CD14-positive monocyte (primary cell): ENCODE results near the gene C1S. TPM values are rescaled to one million over a fixed set of nuclear protein-coding genes. Genes with fewer than 3 reads are reported as not detected.

Source experiments
- DNase-seq, 3 donors: peaks; one replicate each; pipeline ENCODE4 v3.0.0-alpha.2; 2011 to 2022
- H2AFZ ChIP-seq: 2 replicates; pipeline ENCODE4 v1.6.0; 2012; ENCODE audit warnings: mild to moderate bottlenecking, low read depth, low read length, inconsistent platforms; ENCODE audit not compliant: insufficient read depth, poor library complexity, severe bottlenecking
- H3K27ac ChIP-seq, 2 donors: 1 replicate in 1 of 2; 2 replicates in 1 of 2; pipeline ENCODE4 v1.5.1; 2012 to 2013; ENCODE audit warnings: low read length in 2 of 2, control low read depth in 1 of 2, inconsistent platforms in 1 of 2, low read depth in 1 of 2, mild to moderate bottlenecking in 1 of 2
- H3K27me3 ChIP-seq, 2 donors: one replicate each; pipeline versions ENCODE4 v1.6.0 to v1.6.1; 2011 to 2013; ENCODE audit warnings: low read length in 2 of 2; ENCODE audit not compliant: control insufficient read depth in 2 of 2, insufficient read depth in 2 of 2
- H3K36me3 ChIP-seq, 2 donors: replicated peaks in 1 of 2; 1 replicate in 1 of 2; 2 replicates in 1 of 2; pipeline versions ENCODE4 v1.5.1 to v1.6.1; 2012 to 2013; ENCODE audit warnings: low read length in 2 of 2, control low read depth in 1 of 2, inconsistent platforms in 1 of 2, mild to moderate bottlenecking in 1 of 2; ENCODE audit not compliant: insufficient read depth in 2 of 2, control insufficient read depth in 1 of 2
- H3K4me1 ChIP-seq, 2 donors: 1 replicate in 1 of 2; 2 replicates in 1 of 2; pipeline versions ENCODE4 v1.5.1 to v1.6.1; 2012 to 2013; ENCODE audit warnings: low read length in 2 of 2, control low read depth in 1 of 2, inconsistent platforms in 1 of 2, mild to moderate bottlenecking in 1 of 2, moderate library complexity in 1 of 2; ENCODE audit not compliant: insufficient read depth in 2 of 2, control insufficient read depth in 1 of 2
- H3K4me2 ChIP-seq: replicated peaks from 2 replicates; pipeline ENCODE3; 2012; ENCODE audit warnings: low read length, moderate library complexity, mild to moderate bottlenecking; ENCODE audit not compliant: poor library complexity, severe bottlenecking; ENCODE audit errors: extremely low read depth
- H3K4me3 ChIP-seq, 3 experiments: fragments of 200-600 bp in 1 of 3; sonication (generic) in 1 of 3; replicated peaks in 1 of 3; 1 replicate in 2 of 3; 2 replicates in 1 of 3; pipeline ENCODE4 v1.5.1; 2011 to 2013; ENCODE audit warnings: low read length in 3 of 3, mild to moderate bottlenecking in 3 of 3, control low read depth in 2 of 3, low read depth in 2 of 3, inconsistent platforms in 1 of 3, moderate library complexity in 1 of 3
- H3K79me2 ChIP-seq: 2 replicates; pipeline ENCODE4 v1.6.0; 2012; ENCODE audit warnings: mild to moderate bottlenecking, control low read depth, inconsistent platforms, low read length, moderate library complexity; ENCODE audit not compliant: insufficient read depth
- H3K9ac ChIP-seq: 2 replicates; pipeline ENCODE4 v1.6.0; 2017; ENCODE audit warnings: low read length, mild to moderate bottlenecking; ENCODE audit not compliant: insufficient read depth, poor library complexity, severe bottlenecking
- H3K9me3 ChIP-seq, 2 donors: replicated peaks in 1 of 2; 1 replicate in 1 of 2; 2 replicates in 1 of 2; pipeline versions ENCODE4 v1.5.1 to v1.6.1; 2012 to 2013; ENCODE audit warnings: low read length in 2 of 2, control low read depth in 1 of 2; ENCODE audit not compliant: control insufficient read depth in 1 of 2, insufficient read depth in 1 of 2
- H4K20me1 ChIP-seq: 2 replicates; pipeline ENCODE4 v1.6.0; 2012; ENCODE audit warnings: mild to moderate bottlenecking, low read length, control low read depth, moderate library complexity; ENCODE audit not compliant: insufficient read depth
- H3K27ac Mint-ChIP-seq, 7 donors: one replicate each; pipeline ENCODE4 v1.8.0; 2020; ENCODE audit warnings: mild to moderate bottlenecking in 7 of 7, mixed read lengths in 7 of 7, moderate library complexity in 6 of 7, inconsistent platforms in 2 of 7
- H3K27me3 Mint-ChIP-seq, 3 donors: one replicate each; pipeline ENCODE4 v1.8.0; 2021 to 2022; ENCODE audit warnings: low read depth in 3 of 3, mild to moderate bottlenecking in 3 of 3, mixed read lengths in 3 of 3, moderate library complexity in 3 of 3, inconsistent platforms in 1 of 3
- H3K36me3 Mint-ChIP-seq, 2 donors: one replicate each; pipeline ENCODE4 v1.8.0; 2020; ENCODE audit warnings: mixed read lengths in 2 of 2, inconsistent platforms in 1 of 2, mild to moderate bottlenecking in 1 of 2
- H3K4me1 Mint-ChIP-seq: one replicate; pipeline ENCODE4 v1.8.0; 2020; ENCODE audit warnings: mild to moderate bottlenecking, mixed read lengths
- H3K4me3 Mint-ChIP-seq, 2 donors: one replicate each; pipeline ENCODE4 v1.8.0; 2020; ENCODE audit warnings: mild to moderate bottlenecking in 2 of 2, mixed read lengths in 2 of 2, moderate library complexity in 1 of 2
- H3K9me3 Mint-ChIP-seq, 7 donors: one replicate each; pipeline ENCODE4 v1.8.0; 2020 to 2022; ENCODE audit warnings: mixed read lengths in 7 of 7, mild to moderate bottlenecking in 6 of 7, moderate library complexity in 6 of 7, inconsistent platforms in 2 of 7
- WGBS: methylation state at CpG from one replicate; pipeline ENCODE4 v1.1.5; 2013; ENCODE audit warnings: missing lambda C conversion rate; ENCODE audit not compliant: insufficient coverage; 5-methylcytosine and 5-hydroxymethylcytosine counted together
- intact Hi-C, 2 donors: fragments of 100-400 bp; cut with micrococcal nuclease; formaldehyde crosslinking; loops; one replicate each; pipeline versions ENCODE4 v1.15.0 to v1.15.1; 2023
- polyA plus RNA-seq, 3 donors: library from polyadenylated mRNA; depleted of rRNA in 1 of 3; unstranded in 2 of 3; stranded (reverse) in 1 of 3; fragments of 300-500 nt in 2 of 3; fragments of >200 nt in 1 of 3; fragmentation: Illumina TruSeq in 2 of 3; gene quantifications; 1 replicate in 2 of 3; 2 replicates in 1 of 3; pipeline ENCODE4 v1.2.3, GENCODE V29; 2012 to 2021
- TF ChIP-seq, protein P1 (sequence below): fragments of 200-600 bp; IDR thresholded peaks from one replicate; pipeline ENCODE4 v1.8.0; 2022; ENCODE audit warnings: antibody characterized with exemption, mild to moderate bottlenecking

Gene C1S
- polyA plus RNA-seq, 3 donors: 1.00 TPM; not detected in 2

DNA sequence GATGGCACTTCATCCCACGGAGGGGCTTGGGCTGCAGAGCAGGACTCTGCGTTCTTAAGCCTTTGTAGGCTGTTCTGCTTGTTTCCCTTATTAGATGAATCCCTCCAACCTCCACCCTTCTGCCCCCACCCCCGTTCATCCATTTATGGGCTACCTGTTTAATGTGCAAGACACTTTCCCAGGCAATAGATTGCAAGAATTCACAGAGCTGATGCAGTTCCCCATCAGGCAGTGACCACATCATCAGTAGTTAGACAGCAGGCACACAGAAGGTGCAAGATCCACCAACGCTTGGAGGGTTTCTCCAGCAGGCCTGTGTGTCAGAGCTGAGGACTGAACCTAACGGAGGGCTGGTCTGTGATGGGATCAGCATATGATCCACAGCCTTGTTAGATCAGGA is 33.0 kb downstream of the C1S start:
- no peaks in the 10 kb centered on the region for H3K79me2 ChIP-seq
- H3K4me3 ChIP-seq: no peak overlapping the region
- H2AFZ ChIP-seq: no peak overlapping the region
- intact Hi-C loops: loop anchor here (5.0 to 10.0 kb wide), 2 partner anchors 69 to 171 kb away; no protein-coding TSS in a partner anchor
- H3K27ac ChIP-seq: no peak overlapping the region
- Mint-ChIP-seq H3K9me3 (peaks cover 0 to 1% (median 0%) of the 10 kb centered on the region in 7 donors), H3K27me3 (peaks cover 6 to 17% (median 12%) of the 10 kb centered on the region in 3 donors), H3K4me1 (peaks cover 9% of the 10 kb centered on the region), H3K36me3 (peaks cover 17 to 22% of the 10 kb centered on the region in 2 donors), H3K27ac (no peak overlapping the region), H3K4me3 (no peak overlapping the region)
- H3K9ac ChIP-seq: no peak overlapping the region
- H3K36me3 ChIP-seq: peaks cover 4 to 14% of the 10 kb centered on the region in 2 donors
- TF ChIP-seq, protein P1, sequence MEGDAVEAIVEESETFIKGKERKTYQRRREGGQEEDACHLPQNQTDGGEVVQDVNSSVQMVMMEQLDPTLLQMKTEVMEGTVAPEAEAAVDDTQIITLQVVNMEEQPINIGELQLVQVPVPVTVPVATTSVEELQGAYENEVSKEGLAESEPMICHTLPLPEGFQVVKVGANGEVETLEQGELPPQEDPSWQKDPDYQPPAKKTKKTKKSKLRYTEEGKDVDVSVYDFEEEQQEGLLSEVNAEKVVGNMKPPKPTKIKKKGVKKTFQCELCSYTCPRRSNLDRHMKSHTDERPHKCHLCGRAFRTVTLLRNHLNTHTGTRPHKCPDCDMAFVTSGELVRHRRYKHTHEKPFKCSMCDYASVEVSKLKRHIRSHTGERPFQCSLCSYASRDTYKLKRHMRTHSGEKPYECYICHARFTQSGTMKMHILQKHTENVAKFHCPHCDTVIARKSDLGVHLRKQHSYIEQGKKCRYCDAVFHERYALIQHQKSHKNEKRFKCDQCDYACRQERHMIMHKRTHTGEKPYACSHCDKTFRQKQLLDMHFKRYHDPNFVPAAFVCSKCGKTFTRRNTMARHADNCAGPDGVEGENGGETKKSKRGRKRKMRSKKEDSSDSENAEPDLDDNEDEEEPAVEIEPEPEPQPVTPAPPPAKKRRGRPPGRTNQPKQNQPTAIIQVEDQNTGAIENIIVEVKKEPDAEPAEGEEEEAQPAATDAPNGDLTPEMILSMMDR: no peak
- H3K27me3 ChIP-seq: peaks cover 0 to 2% of the 10 kb centered on the region in 2 donors
- H3K4me1 ChIP-seq: peaks cover 0 to 3% of the 10 kb centered on the region in 2 donors
- no peaks in the 10 kb centered on the region for H4K20me1 ChIP-seq
- WGBS: 77% methylated on average over 3 of the region's 5 CpGs
- no peak overlapping the region for H3K4me2 ChIP-seq
- DNase-seq: no peak
- H3K9me3 ChIP-seq: no peaks in the 10 kb centered on the region

DNA sequence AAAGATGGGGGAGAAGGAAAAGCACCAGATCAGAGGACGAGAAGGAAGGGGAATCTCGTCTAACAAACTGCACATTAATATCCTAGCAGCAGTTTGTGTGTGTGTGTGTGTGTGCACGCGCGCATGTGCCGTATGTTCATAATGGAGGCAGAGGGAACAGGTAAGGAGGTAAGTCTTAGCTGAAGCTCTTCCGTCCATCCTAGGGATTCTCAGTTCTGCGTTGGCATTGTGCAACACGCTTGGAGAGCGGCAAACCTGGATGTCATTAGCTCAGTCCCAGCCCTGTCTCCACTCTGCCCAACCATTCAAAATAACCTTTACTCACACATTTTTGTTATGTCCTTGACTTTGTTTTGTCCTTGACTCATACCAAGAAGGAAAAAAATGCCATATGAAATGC is 33.4 kb downstream of the C1S start:
- Histone ChIP-seq H3K79me2 (no peaks in the 10 kb centered on the region), H3K27me3 (peaks cover 0 to 2% of the 10 kb centered on the region in 2 donors), H2AFZ (no peak overlapping the region), H3K4me3 (no peak overlapping the region), H3K27ac (no peak overlapping the region), H3K4me1 (peaks cover 0 to 3% of the 10 kb centered on the region in 2 donors), H4K20me1 (no peaks in the 10 kb centered on the region), H3K9me3 (no peaks in the 10 kb centered on the region), H3K9ac (no peak overlapping the region), H3K4me2 (no peak overlapping the region), H3K36me3 (peaks cover 5 to 16% of the 10 kb centered on the region in 2 donors)
- intact Hi-C loops: loop anchor here (5.0 to 10.0 kb wide), 2 partner anchors 69 to 172 kb away; no protein-coding TSS in a partner anchor
- H3K9me3 Mint-ChIP-seq: peaks cover 0 to 1% (median 0%) of the 10 kb centered on the region in 7 donors
- peaks cover 6 to 17% (median 9%) of the 10 kb centered on the region in 3 donors for H3K27me3 Mint-ChIP-seq
- TF ChIP-seq, protein P1: no peak
- peaks cover 12% of the 10 kb centered on the region for H3K4me1 Mint-ChIP-seq
- no peak overlapping the region for H3K4me3 Mint-ChIP-seq
- DNase-seq: no peak
- peaks cover 20 to 25% of the 10 kb centered on the region in 2 donors for H3K36me3 Mint-ChIP-seq
- 60% methylated on average over 1 of the region's 10 CpGs for WGBS
- no peak overlapping the region for H3K27ac Mint-ChIP-seq
